SK-N-SH (cell line): Measurements from ENCODE around the gene C14orf93. TPM values are rescaled to one million over a fixed set of nuclear protein-coding genes. Genes with fewer than 3 reads are reported as not detected.

Experiments
- CTCF ChIA-PET: fragments of 300-600, 350-600 bp; formaldehyde crosslinking; extraction: SDS; loops from one replicate; lab custom pipeline; 2021; lab: Yijun Ruan, JAX
- POLR2A ChIA-PET: fragments of 350-600 bp; sonication (Branson Sonifier 250); formaldehyde crosslinking; extraction: SDS; loops from one replicate; lab custom pipeline; 2020; ENCODE audit warnings: antibody characterized with exemption, inconsistent platforms; lab: Yijun Ruan, JAX
- DNase-seq: peaks from one replicate; pipeline ENCODE4 v3.0.0; 2012
- H2AFZ ChIP-seq: fragments of 200-600 bp; sonication (generic); 2 replicates; pipeline ENCODE4 v1.8.1; 2016; ENCODE audit warnings: antibody characterized with exemption, mild to moderate bottlenecking, low read depth
- H3F3A ChIP-seq: fragments of 200-600 bp; sonication (generic); replicated peaks from 2 replicates; pipeline ENCODE3; 2016; ENCODE audit warnings: antibody characterized with exemption, mild to moderate bottlenecking; ENCODE audit not compliant: insufficient read depth
- H3K27ac ChIP-seq, 2 experiments: fragments of 200-500 bp in 1 of 2; fragments of 200-600 bp in 1 of 2; sonication (Bioruptor generic) in 1 of 2; sonication (generic), shearing (Covaris generic) in 1 of 2; 2 replicates each; pipeline versions ENCODE4 v1.5.1 to v1.6.1; 2014 to 2016; ENCODE audit warnings: low read depth in 2 of 2, inconsistent platforms in 1 of 2, low read length in 1 of 2, mild to moderate bottlenecking in 1 of 2, mixed read lengths in 1 of 2
- H3K27me3 ChIP-seq: fragments of 200-600 bp; sonication (generic), shearing (Covaris generic); 2 replicates; pipeline ENCODE4 v1.6.1; 2016; ENCODE audit warnings: mixed run types; ENCODE audit not compliant: insufficient read depth
- H3K36me3 ChIP-seq, 2 experiments: fragments of 200-500 bp in 1 of 2; fragments of 200-600 bp in 1 of 2; sonication (Bioruptor generic) in 1 of 2; sonication (generic) in 1 of 2; replicated peaks in 1 of 2; 2 replicates each; pipeline versions ENCODE3 to v1.5.1; 2014 to 2016; ENCODE audit warnings: low read length in 1 of 2, mild to moderate bottlenecking in 1 of 2; ENCODE audit not compliant: insufficient read depth in 2 of 2, control insufficient read depth in 1 of 2
- H3K4me1 ChIP-seq, 2 experiments: fragments of 200-500 bp in 1 of 2; fragments of 200-600 bp in 1 of 2; sonication (Bioruptor generic) in 1 of 2; sonication (generic), shearing (Covaris generic) in 1 of 2; 2 replicates each; pipeline versions ENCODE4 v1.5.1 to v1.6.1; 2014 to 2016; ENCODE audit warnings: low read depth in 1 of 2, low read length in 1 of 2, mixed run types in 1 of 2; ENCODE audit not compliant: insufficient read depth in 2 of 2, control insufficient read depth in 1 of 2
- H3K4me2 ChIP-seq: fragments of 200-600 bp; sonication (generic), shearing (Covaris generic); 2 replicates; pipeline ENCODE4 v1.6.1; 2017; ENCODE audit warnings: mixed run types
- H3K4me3 ChIP-seq, 2 experiments: fragments of 200-500 bp in 1 of 2; fragments of 200-600 bp in 1 of 2; sonication (Bioruptor generic) in 1 of 2; sonication (generic), shearing (Covaris generic) in 1 of 2; 2 replicates each; pipeline versions ENCODE4 v1.5.1 to v1.8.1; 2014 to 2016; ENCODE audit warnings: low read depth in 2 of 2, inconsistent platforms in 1 of 2, low read length in 1 of 2, mild to moderate bottlenecking in 1 of 2, mixed read lengths in 1 of 2, moderate library complexity in 1 of 2
- H3K79me2 ChIP-seq: fragments of 200-600 bp; sonication (generic); 2 replicates; pipeline ENCODE4 v1.8.1; 2017; ENCODE audit warnings: mild to moderate bottlenecking; ENCODE audit not compliant: insufficient read depth
- H3K9ac ChIP-seq: fragments of 200-600 bp; sonication (generic); 2 replicates; pipeline ENCODE4 v1.6.1; 2017; ENCODE audit warnings: mixed run types
- H3K9me2 ChIP-seq: fragments of 200-600 bp; sonication (generic); 2 replicates; pipeline ENCODE4 v1.6.1; 2017; ENCODE audit warnings: mixed run types
- H3K9me3 ChIP-seq: fragments of 200-600 bp; sonication (generic); 2 replicates; pipeline ENCODE4 v1.6.1; 2017; ENCODE audit warnings: mixed run types, mild to moderate bottlenecking, moderate library complexity
- H4K20me1 ChIP-seq: fragments of 200-600 bp; sonication (generic); 2 replicates; pipeline ENCODE4 v1.6.1; 2017; ENCODE audit warnings: mild to moderate bottlenecking, mixed run types; ENCODE audit not compliant: insufficient read depth
- CHD2 ChIP-seq: fragments of 150-350 bp; IDR thresholded peaks from 2 replicates; pipeline ENCODE4 v1.6.1; 2018; ENCODE audit warnings: low read length; ENCODE audit not compliant: partially characterized antibody
- FOSL2 ChIP-seq: IDR thresholded peaks from 2 replicates; pipeline ENCODE4 v1.4.0; 2012; ENCODE audit warnings: low read depth, mild to moderate bottlenecking, moderate library complexity, borderline replicate concordance
- GABPA ChIP-seq: IDR thresholded peaks from 2 replicates; pipeline ENCODE4 v1.4.0; 2012; ENCODE audit warnings: low read depth, mild to moderate bottlenecking
- MXI1 ChIP-seq: IDR thresholded peaks from 2 replicates; pipeline ENCODE4 v1.6.1; 2012; ENCODE audit warnings: mild to moderate bottlenecking, low read depth, low read length, improper control_type of control experiment
- NFIC ChIP-seq: IDR thresholded peaks from 2 replicates; pipeline ENCODE4 v1.4.0; 2012; ENCODE audit warnings: borderline replicate concordance
- NRF1 ChIP-seq: IDR thresholded peaks from 2 replicates; pipeline ENCODE4 v1.6.1; 2012; ENCODE audit warnings: low read depth, mild to moderate bottlenecking, low read length
- POLR2AphosphoS5 ChIP-seq: IDR thresholded peaks from 2 replicates; pipeline ENCODE4 v1.6.1; 2012; ENCODE audit warnings: low read depth, low read length
- RAD21 ChIP-seq: IDR thresholded peaks from 2 replicates; pipeline ENCODE4 v1.6.1; 2012; ENCODE audit warnings: mild to moderate bottlenecking, low read length
- RCOR1 ChIP-seq: fragments of 150-350 bp; IDR thresholded peaks from 2 replicates; pipeline ENCODE4 v1.6.1; 2017; ENCODE audit warnings: antibody characterized with exemption, low read length
- RFX5 ChIP-seq: IDR thresholded peaks from 2 replicates; pipeline ENCODE4 v1.6.1; 2012; ENCODE audit warnings: mild to moderate bottlenecking, improper control_type of control experiment, low read length
- SMC3 ChIP-seq: IDR thresholded peaks from 2 replicates; pipeline ENCODE4 v1.6.1; 2012; ENCODE audit warnings: low read depth, low read length, improper control_type of control experiment
- YY1 ChIP-seq: IDR thresholded peaks from 2 replicates; pipeline ENCODE4 v1.4.0; 2012; ENCODE audit warnings: low read depth, mild to moderate bottlenecking
- WGBS: methylation state at CpG from one replicate; pipeline ENCODE4 v1.1.6; 2017; ENCODE audit warnings: low lambda C conversion rate; 5-methylcytosine and 5-hydroxymethylcytosine counted together
- polyA plus RNA-seq, 3 experiments: library from polyadenylated mRNA; depleted of rRNA; stranded (reverse); fragments of >200 nt; gene quantifications; 2 replicates each; pipeline ENCODE4 v1.2.3, GENCODE V29; 2012
- TF ChIP-seq, protein P1 (sequence below): fragments of 150-350 bp; IDR thresholded peaks from 2 replicates; pipeline ENCODE4 v1.6.1; 2017; ENCODE audit warnings: antibody characterized with exemption, low read length, low read depth, borderline replicate concordance
- TF ChIP-seq, protein P2 (sequence below): IDR thresholded peaks from 2 replicates; pipeline ENCODE4 v1.4.0; 2012; ENCODE audit warnings: low read depth, borderline replicate concordance
- TF ChIP-seq, protein P3 (sequence below): fragments of 150-350 bp; IDR thresholded peaks from 2 replicates; pipeline ENCODE4 v1.6.1; 2016; ENCODE audit warnings: mild to moderate bottlenecking, low read depth, low read length

C14orf93 gene
- polyA plus RNA-seq, 1 of the 3 experiments (the other 2 are of a cell fraction), result 9.1 TPM

DNA sequence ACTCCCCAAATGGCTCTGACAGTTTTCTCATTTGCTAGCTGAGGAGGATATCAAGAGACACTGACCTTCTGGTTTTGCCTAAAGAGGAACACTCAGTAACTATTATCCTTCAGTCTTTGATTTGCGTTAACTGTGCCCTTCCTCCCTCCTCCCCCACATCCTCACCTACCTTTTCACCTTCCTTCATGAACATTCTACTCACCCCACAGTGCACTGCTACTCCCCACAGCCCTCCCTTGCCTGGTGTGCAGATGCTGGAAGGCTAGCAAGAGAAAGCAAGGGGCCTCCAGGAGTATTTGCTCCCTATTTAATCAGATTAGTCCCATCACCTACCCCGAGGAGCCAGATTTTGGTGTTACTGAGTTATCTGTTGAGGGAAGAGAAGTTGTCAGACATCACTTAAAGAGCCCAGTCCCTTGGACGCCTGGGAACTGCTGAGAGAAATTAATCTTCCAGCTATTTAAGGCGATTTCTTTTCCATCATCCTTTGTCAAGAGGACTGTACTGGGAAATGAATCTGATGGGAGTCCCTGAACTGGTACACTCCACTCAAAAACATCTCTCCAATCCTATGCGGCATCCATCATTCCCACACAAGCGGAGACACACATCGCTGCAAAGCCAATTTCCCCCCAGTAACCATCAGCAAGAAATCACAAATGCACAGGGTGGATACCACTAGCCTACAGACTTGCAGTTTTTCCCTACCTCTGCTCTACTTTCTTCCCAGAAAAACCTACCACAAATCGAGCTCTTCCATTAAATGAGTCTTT is 13.3 kb upstream of the C14orf93 start (continued):
- TF ChIP-seq RAD21 (no peak), RCOR1 (no peak), CHD2 (no peak), GABPA (no peak), FOSL2 (no peak)

DNA sequence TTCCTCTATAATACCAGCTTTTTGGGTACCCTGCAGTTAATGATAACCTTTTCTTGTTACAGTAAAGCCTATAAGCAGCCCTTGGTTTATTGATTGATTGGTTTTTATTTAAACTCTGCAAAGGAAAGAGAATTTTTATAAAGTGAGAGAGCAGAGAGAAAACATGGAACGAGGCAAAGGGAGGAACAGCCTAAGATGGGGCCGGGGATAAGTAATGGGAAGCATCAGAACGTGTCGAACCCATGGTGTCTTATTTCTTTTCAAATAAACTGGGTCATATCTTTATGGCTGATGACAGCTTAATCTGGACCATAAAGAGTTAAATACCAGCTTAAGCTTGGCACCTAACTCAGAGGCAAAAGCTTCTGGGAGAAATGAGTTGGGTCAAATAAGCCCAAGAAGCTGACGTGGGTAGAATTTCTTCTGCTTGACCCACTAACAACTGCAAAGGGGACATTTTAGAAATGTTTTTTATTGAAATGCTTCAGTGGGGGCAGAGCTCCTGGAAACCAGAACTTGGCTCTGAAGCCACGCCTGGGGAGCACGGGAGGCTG is 12.0 kb upstream of the C14orf93 start:
- TF ChIP-seq, protein P1, sequence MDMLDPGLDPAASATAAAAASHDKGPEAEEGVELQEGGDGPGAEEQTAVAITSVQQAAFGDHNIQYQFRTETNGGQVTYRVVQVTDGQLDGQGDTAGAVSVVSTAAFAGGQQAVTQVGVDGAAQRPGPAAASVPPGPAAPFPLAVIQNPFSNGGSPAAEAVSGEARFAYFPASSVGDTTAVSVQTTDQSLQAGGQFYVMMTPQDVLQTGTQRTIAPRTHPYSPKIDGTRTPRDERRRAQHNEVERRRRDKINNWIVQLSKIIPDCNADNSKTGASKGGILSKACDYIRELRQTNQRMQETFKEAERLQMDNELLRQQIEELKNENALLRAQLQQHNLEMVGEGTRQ, result no peak
- TF ChIP-seq NFIC (no peak), POLR2AphosphoS5 (no peak)
- Histone ChIP-seq H3K9me3 (no peaks in the 10 kb centered on the region), H4K20me1 (no peaks in the 10 kb centered on the region), H3K27me3 (no peaks in the 10 kb centered on the region), H3K4me1 (peaks cover 4 to 6% of the 10 kb centered on the region in 2 experiments; a peak in 2 of 4 replicates), H3K4me3 (no peak overlapping the region), H3K27ac (no peak overlapping the region), H3K36me3 (peaks cover 8 to 10% of the 10 kb centered on the region in 2 experiments), H2AFZ (no peak overlapping the region), H3K4me2 (no peak overlapping the region), H3K79me2 (no peaks in the 10 kb centered on the region; the same call in 1 of the 2 replicates), H3K9ac (no peak overlapping the region), H3F3A (peaks cover 10% of the 10 kb centered on the region), H3K9me2 (no peaks in the 10 kb centered on the region)
- WGBS, result 88% methylated on average over 7 of the region's 7 CpGs
- CTCF ChIA-PET, result interaction anchor here (0.7 to 1.6 kb wide), 8 partner anchors 11 to 49 kb away, joined by 3 to 10 read pairs (median 3); partner anchors contain the start of gene PSMB5
- DNase-seq, result no peak
- POLR2A ChIA-PET, result interaction anchor here (0.5 to 2.1 kb wide), 2 partner anchors 9 kb away, joined by 3 to 6 read pairs; no protein-coding TSS in a partner anchor

DNA sequence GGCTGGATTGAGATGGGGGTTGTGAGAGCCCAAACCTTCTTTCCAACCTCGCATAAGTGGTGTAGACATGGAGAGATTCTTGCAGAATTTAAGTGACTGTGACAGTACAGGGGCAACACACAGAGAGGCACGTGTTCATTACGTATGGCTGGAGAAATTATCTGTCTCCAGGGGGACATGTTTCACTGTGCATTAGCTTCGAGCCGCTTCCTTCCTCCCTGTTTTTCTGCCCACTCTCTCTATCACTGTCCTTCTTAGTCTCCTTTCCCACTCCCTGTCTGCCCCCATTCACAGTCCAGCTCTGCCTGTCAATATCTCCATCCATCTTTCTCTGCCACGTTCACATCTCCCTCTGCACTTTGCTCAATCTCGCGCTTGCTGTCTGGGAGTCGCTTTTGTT is 11.5 kb upstream of the C14orf93 start:
- ChIA-PET POLR2A (interaction anchor here (0.7 to 2.1 kb wide), 2 partner anchors 9 to 480 kb away, joined by 3 to 6 read pairs; no protein-coding TSS in a partner anchor), CTCF (interaction anchor here (0.7 to 1.6 kb wide), 6 partner anchors 13 to 47 kb away, joined by 3 to 10 read pairs (median 4); partner anchors contain the start of gene PSMB5)
- no peak for TF ChIP-seq NFIC
- TF ChIP-seq, protein P2, sequence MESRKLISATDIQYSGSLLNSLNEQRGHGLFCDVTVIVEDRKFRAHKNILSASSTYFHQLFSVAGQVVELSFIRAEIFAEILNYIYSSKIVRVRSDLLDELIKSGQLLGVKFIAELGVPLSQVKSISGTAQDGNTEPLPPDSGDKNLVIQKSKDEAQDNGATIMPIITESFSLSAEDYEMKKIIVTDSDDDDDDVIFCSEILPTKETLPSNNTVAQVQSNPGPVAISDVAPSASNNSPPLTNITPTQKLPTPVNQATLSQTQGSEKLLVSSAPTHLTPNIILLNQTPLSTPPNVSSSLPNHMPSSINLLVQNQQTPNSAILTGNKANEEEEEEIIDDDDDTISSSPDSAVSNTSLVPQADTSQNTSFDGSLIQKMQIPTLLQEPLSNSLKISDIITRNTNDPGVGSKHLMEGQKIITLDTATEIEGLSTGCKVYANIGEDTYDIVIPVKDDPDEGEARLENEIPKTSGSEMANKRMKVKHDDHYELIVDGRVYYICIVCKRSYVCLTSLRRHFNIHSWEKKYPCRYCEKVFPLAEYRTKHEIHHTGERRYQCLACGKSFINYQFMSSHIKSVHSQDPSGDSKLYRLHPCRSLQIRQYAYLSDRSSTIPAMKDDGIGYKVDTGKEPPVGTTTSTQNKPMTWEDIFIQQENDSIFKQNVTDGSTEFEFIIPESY, result no peak
- TF ChIP-seq MXI1, result no peak
- TF ChIP-seq, protein P3, sequence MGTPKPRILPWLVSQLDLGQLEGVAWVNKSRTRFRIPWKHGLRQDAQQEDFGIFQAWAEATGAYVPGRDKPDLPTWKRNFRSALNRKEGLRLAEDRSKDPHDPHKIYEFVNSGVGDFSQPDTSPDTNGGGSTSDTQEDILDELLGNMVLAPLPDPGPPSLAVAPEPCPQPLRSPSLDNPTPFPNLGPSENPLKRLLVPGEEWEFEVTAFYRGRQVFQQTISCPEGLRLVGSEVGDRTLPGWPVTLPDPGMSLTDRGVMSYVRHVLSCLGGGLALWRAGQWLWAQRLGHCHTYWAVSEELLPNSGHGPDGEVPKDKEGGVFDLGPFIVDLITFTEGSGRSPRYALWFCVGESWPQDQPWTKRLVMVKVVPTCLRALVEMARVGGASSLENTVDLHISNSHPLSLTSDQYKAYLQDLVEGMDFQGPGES, result no peak
- TF ChIP-seq RFX5, result no peak
- no peak for TF ChIP-seq RCOR1
- no peak for TF ChIP-seq YY1
- TF ChIP-seq SMC3, result no peak
- no peak for TF ChIP-seq NRF1
- no peak for TF ChIP-seq GABPA

More for the DNA sequence above, 11.5 kb upstream of the C14orf93 start:
- Histone ChIP-seq H3K4me1 (peaks cover 4 to 6% of the 10 kb centered on the region in 2 experiments; a peak in 2 of 4 replicates), H3K9me2 (no peaks in the 10 kb centered on the region), H3K9ac (no peak overlapping the region), H3F3A (peaks cover 10% of the 10 kb centered on the region), H3K4me3 (no peak overlapping the region), H2AFZ (no peak overlapping the region), H3K27me3 (no peaks in the 10 kb centered on the region), H3K79me2 (no peaks in the 10 kb centered on the region), H4K20me1 (no peaks in the 10 kb centered on the region), H3K36me3 (peaks cover 6 to 10% of the 10 kb centered on the region in 2 experiments), H3K27ac (no peak overlapping the region), H3K4me2 (no peak overlapping the region), H3K9me3 (no peaks in the 10 kb centered on the region)
- WGBS, result 85% methylated on average over 9 of the region's 9 CpGs
- no peak for DNase-seq
